Measurements from ENCODE around the gene WDR70.
A peak's percentile ranks its signal among the peaks of the same experiment; 100 is the strongest.

The WDR70 gene

GRCh38 chr5:37723162-37723961 lies 344.2 kb downstream of the WDR70 start:
- no peak for DNase-seq (ENCODE audit: low spot score)

GRCh38 chr5:37724395-37725125 lies 345.4 kb downstream of the WDR70 start:
- no peak for DNase-seq (ENCODE audit: low spot score)

GRCh38 chr5:37725185-37725584 lies 346.1 kb downstream of the WDR70 start:
- DNase-seq (ENCODE audit: low spot score): no peak

- no peak for DNase-seq (ENCODE audit: low spot score)
Measured at GRCh38 chr5:37727238-37727637, 348.1 kb downstream of the WDR70 start.

- DNase-seq (ENCODE audit: low spot score): no peak
Measured at GRCh38 chr5:37730896-37731455, 351.9 kb downstream of the WDR70 start.

GRCh38 chr5:37734114-37734513 lies 355.0 kb downstream of the WDR70 start:
- DNase-seq (ENCODE audit: low spot score): no peak

GRCh38 chr5:37735649-37736347 lies 356.7 kb downstream of the WDR70 start:
- DNase-seq (ENCODE audit: low spot score): no peak

- DNase-seq (ENCODE audit: low spot score): no peak
Measured at GRCh38 chr5:37736397-37736796, 357.3 kb downstream of the WDR70 start.

- no peak for DNase-seq (ENCODE audit: low spot score)
Measured at GRCh38 chr5:37737326-37738056, 358.4 kb downstream of the WDR70 start.

GRCh38 chr5:37738057-37738691 lies 359.1 kb downstream of the WDR70 start:
- DNase-seq (ENCODE audit: low spot score): peak; percentile 74

GRCh38 chr5:37738865-37739488 lies 359.9 kb downstream of the WDR70 start:
- no peak for DNase-seq (ENCODE audit: low spot score)

GRCh38 chr5:37739817-37740261 lies 360.7 kb downstream of the WDR70 start:
- DNase-seq (ENCODE audit: low spot score): no peak

GRCh38 chr5:37740331-37741066 lies 361.4 kb downstream of the WDR70 start:
- DNase-seq (ENCODE audit: low spot score): no peak

GRCh38 chr5:37742111-37742510 lies 363.0 kb downstream of the WDR70 start:
- no peak for DNase-seq (ENCODE audit: low spot score)

GRCh38 chr5:37751227-37751626 lies 372.1 kb downstream of the WDR70 start:
- DNase-seq (ENCODE audit: low spot score): no peak

- DNase-seq (ENCODE audit: low spot score): no peak
Measured at GRCh38 chr5:37754976-37755375, 375.9 kb downstream of the WDR70 start.

- DNase-seq (ENCODE audit: low spot score): no peak
Measured at GRCh38 chr5:37755581-37755980, 376.5 kb downstream of the WDR70 start.

- no peak for DNase-seq (ENCODE audit: low spot score)
Measured at GRCh38 chr5:37756248-37756647, 377.1 kb downstream of the WDR70 start.

GRCh38 chr5:37757980-37758582 lies 379.0 kb downstream of the WDR70 start:
- DNase-seq (ENCODE audit: low spot score): peak; percentile 18

- DNase-seq (ENCODE audit: low spot score): no peak
Measured at GRCh38 chr5:37767251-37767650, 388.1 kb downstream of the WDR70 start.
